ENCODE measurements around the gene CLTA. TPM values are rescaled to one million over a fixed set of nuclear protein-coding genes. Genes with fewer than 3 reads are reported as not detected.

CLTA gene
- total RNA-seq, 1 donor from 2014 or later = 199 TPM

DNA sequence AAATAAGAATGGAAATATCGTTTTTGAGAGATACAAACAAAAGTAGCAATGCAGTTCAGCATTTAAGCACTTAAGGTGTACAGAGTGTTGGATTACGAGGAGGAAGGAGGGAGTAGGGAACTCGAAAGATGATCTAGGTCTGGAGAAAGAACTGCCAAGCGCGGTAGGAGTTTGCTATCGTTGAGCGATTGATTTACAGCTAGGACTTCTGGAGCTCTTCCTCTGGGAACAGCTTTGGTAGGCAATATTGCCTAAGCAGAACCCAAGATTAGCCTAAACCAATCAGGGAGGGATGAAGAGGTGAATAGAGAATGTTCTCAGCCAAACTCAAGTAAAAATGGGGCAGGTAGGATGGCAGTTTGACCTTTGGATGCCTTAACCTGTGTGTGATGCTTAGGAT, 965 bp downstream of the CLTA start:
- Mint-ChIP-seq H3K9me3 (no peaks in the 10 kb centered on the region), H3K4me3 (peak overlapping the region; percentile 92), H3K27ac (peak overlapping the region; percentile 42), H3K27me3 (ENCODE audit: insufficient read depth, low read depth) (no peaks in the 10 kb centered on the region), H3K36me3 (peaks cover 6% of the 10 kb centered on the region), H3K4me1 (peaks cover 29% of the 10 kb centered on the region)
- H3K4me1 ChIP-seq = peaks cover 20% of the 10 kb centered on the region
- H3F3A ChIP-seq (ENCODE audit: low read depth) = peaks cover 15% of the 10 kb centered on the region
- H3K79me2 ChIP-seq (ENCODE audit: low read depth) = peaks cover 60% of the 10 kb centered on the region
- peak overlapping the region; percentile 87 for H3K9ac ChIP-seq
- no peaks in the 10 kb centered on the region for H3K36me3 ChIP-seq
- no peaks in the 10 kb centered on the region for H3K9me3 ChIP-seq (ENCODE audit: low read depth)
- H3K4me2 ChIP-seq = peak overlapping the region; percentile 92
- peak overlapping the region; percentile 78 for H3K4me3 ChIP-seq
- no peaks in the 10 kb centered on the region for H3K27me3 ChIP-seq
- TF ChIP-seq EZH2phosphoT487 (IDR thresholded peaks at IDR 0.05) (no peak), EZH2 (IDR thresholded peaks at IDR 0.05) (no peak)
- TF ChIP-seq, protein P1, sequence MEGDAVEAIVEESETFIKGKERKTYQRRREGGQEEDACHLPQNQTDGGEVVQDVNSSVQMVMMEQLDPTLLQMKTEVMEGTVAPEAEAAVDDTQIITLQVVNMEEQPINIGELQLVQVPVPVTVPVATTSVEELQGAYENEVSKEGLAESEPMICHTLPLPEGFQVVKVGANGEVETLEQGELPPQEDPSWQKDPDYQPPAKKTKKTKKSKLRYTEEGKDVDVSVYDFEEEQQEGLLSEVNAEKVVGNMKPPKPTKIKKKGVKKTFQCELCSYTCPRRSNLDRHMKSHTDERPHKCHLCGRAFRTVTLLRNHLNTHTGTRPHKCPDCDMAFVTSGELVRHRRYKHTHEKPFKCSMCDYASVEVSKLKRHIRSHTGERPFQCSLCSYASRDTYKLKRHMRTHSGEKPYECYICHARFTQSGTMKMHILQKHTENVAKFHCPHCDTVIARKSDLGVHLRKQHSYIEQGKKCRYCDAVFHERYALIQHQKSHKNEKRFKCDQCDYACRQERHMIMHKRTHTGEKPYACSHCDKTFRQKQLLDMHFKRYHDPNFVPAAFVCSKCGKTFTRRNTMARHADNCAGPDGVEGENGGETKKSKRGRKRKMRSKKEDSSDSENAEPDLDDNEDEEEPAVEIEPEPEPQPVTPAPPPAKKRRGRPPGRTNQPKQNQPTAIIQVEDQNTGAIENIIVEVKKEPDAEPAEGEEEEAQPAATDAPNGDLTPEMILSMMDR (IDR thresholded peaks at IDR 0.05) = no peak
- H2AFZ ChIP-seq (replicated peaks) = no peak overlapping the region
- no peak overlapping the region for H3K27ac ChIP-seq
- no peak for DNase-seq (ENCODE audit: low spot score)
- peaks cover 52% of the 10 kb centered on the region for H4K20me1 ChIP-seq (ENCODE audit: low read depth)

DNA sequence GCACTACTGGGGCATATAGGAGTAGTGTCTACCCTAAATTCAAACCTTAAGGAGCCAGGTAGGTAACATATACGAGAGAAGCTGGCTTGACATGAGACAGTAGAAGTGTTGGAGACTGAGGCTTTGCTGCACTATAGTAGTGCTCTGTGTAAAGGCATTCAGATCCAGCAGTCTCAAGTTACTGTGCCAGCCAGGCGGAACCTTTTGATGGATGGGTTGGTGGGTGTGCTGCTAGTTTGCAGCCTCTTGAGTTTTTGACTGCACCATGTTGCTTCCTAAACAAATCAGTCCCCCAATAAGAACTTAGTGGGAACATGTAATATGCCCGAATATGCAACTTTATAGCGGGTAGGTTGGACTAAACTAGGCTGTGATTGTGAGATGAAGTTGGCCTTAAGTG, 1.5 kb downstream of the CLTA start:
- peak; percentile 45 for DNase-seq (ENCODE audit: low spot score)
- peaks cover 6% of the 10 kb centered on the region for H3K36me3 Mint-ChIP-seq

DNA sequence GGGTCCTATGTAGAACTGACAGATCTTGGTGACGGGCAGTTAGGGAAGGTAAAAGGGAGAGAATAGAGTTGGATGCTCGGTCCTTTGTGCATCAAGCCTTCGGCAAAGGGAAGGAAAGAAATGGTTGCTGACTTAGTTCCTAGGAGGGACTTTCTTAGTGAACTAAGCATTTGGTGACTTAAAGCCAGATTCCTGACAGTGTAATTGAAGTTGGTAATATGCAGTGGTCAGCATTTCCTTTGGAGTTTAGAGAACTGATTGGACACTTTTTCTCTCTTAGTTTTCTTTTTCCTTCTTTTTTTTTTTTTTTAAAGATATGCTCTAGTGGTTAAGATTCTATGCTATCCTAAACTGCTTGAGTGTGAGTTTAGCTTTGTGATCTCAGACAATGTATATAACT, 2.3 kb downstream of the CLTA start:
- Histone ChIP-seq H3K4me3 (peak overlapping the region; percentile 78), H3K27ac (no peak overlapping the region), H3K9ac (peak overlapping the region; percentile 1), H2AFZ (replicated peaks) (no peak overlapping the region), H3K79me2 (ENCODE audit: low read depth) (peaks cover 73% of the 10 kb centered on the region), H3K27me3 (no peaks in the 10 kb centered on the region), H3K36me3 (no peaks in the 10 kb centered on the region), H4K20me1 (ENCODE audit: low read depth) (peaks cover 58% of the 10 kb centered on the region), H3K4me2 (peak overlapping the region; percentile 92), H3F3A (ENCODE audit: low read depth) (peaks cover 15% of the 10 kb centered on the region), H3K4me1 (peaks cover 20% of the 10 kb centered on the region), H3K9me3 (ENCODE audit: low read depth) (no peaks in the 10 kb centered on the region)
- no peaks in the 10 kb centered on the region for H3K9me3 Mint-ChIP-seq
- DNase-seq (ENCODE audit: low spot score) = no peak
- peaks cover 10% of the 10 kb centered on the region for H3K36me3 Mint-ChIP-seq
- no peaks in the 10 kb centered on the region for H3K27me3 Mint-ChIP-seq (ENCODE audit: insufficient read depth, low read depth)
- no peak overlapping the region for H3K4me3 Mint-ChIP-seq
- H3K4me1 Mint-ChIP-seq = peaks cover 29% of the 10 kb centered on the region
- TF ChIP-seq EZH2 (IDR thresholded peaks at IDR 0.05) (no peak), EZH2phosphoT487 (IDR thresholded peaks at IDR 0.05) (no peak)
- TF ChIP-seq, protein P1 (IDR thresholded peaks at IDR 0.05) = no peak
- H3K27ac Mint-ChIP-seq = no peak overlapping the region

More for the DNA sequence above, 1.5 kb downstream of the CLTA start:
- Histone ChIP-seq H3K27me3 (no peaks in the 10 kb centered on the region), H3K4me1 (peaks cover 20% of the 10 kb centered on the region), H2AFZ (replicated peaks) (no peak overlapping the region), H3K9ac (peak overlapping the region; percentile 87), H3K79me2 (ENCODE audit: low read depth) (peaks cover 65% of the 10 kb centered on the region), H3K36me3 (no peaks in the 10 kb centered on the region), H3K27ac (no peak overlapping the region), H3K9me3 (ENCODE audit: low read depth) (no peaks in the 10 kb centered on the region), H3K4me3 (peak overlapping the region; percentile 78), H4K20me1 (ENCODE audit: low read depth) (peaks cover 57% of the 10 kb centered on the region), H3K4me2 (peak overlapping the region; percentile 92), H3F3A (ENCODE audit: low read depth) (peaks cover 15% of the 10 kb centered on the region)
- H3K4me1 Mint-ChIP-seq = peaks cover 29% of the 10 kb centered on the region
- H3K27me3 Mint-ChIP-seq (ENCODE audit: insufficient read depth, low read depth) = no peaks in the 10 kb centered on the region
- H3K27ac Mint-ChIP-seq = no peak overlapping the region
- no peak for TF ChIP-seq EZH2 (IDR thresholded peaks at IDR 0.05)
- TF ChIP-seq, protein P1 (IDR thresholded peaks at IDR 0.05) = no peak
- H3K9me3 Mint-ChIP-seq = no peaks in the 10 kb centered on the region
- H3K4me3 Mint-ChIP-seq = peak overlapping the region; percentile 92
